Trophoblast cell (in vitro differentiated cells and primary cell): ENCODE data around the gene ZNF714.
A peak's percentile ranks its signal among the peaks of the same experiment; 100 is the strongest.

Experiments
- DNase-seq, 2 donors: peaks; one replicate each; pipeline ENCODE4 v3.0.0-alpha.2; 2016
- H2AFZ ChIP-seq: 2 replicates; pipeline ENCODE4 v1.6.1; 2013; ENCODE audit warnings: low read length, moderate library complexity, mild to moderate bottlenecking; ENCODE audit not compliant: insufficient read depth, poor library complexity
- H2AK5ac ChIP-seq: 2 replicates; pipeline ENCODE4 v1.6.1; 2013; ENCODE audit warnings: mild to moderate bottlenecking, low read length
- H2BK120ac ChIP-seq: 2 replicates; pipeline ENCODE4 v1.6.1; 2013; ENCODE audit warnings: low read length, mild to moderate bottlenecking, moderate library complexity; ENCODE audit not compliant: insufficient read depth, poor library complexity
- H2BK12ac ChIP-seq: 2 replicates; pipeline ENCODE4 v1.6.1; 2013; ENCODE audit warnings: mild to moderate bottlenecking, low read length, moderate library complexity
- H2BK5ac ChIP-seq: 2 replicates; pipeline ENCODE4 v1.6.1; 2013; ENCODE audit warnings: low read length, low read depth, moderate library complexity, mild to moderate bottlenecking; ENCODE audit not compliant: poor library complexity
- H3K14ac ChIP-seq: 2 replicates; pipeline ENCODE4 v1.6.1; 2013; ENCODE audit warnings: mild to moderate bottlenecking, low read length
- H3K18ac ChIP-seq: 2 replicates; pipeline ENCODE4 v1.6.1; 2013; ENCODE audit warnings: mild to moderate bottlenecking, low read length
- H3K23ac ChIP-seq: 2 replicates; pipeline ENCODE4 v1.6.1; 2013; ENCODE audit warnings: low read length
- H3K27ac ChIP-seq: 2 replicates; pipeline ENCODE4 v1.5.1; 2013; ENCODE audit warnings: low read depth, mild to moderate bottlenecking, inconsistent platforms, low read length, moderate library complexity
- H3K27me3 ChIP-seq: 2 replicates; pipeline ENCODE4 v1.6.1; 2013; ENCODE audit warnings: inconsistent platforms, mild to moderate bottlenecking, low read length, moderate library complexity; ENCODE audit not compliant: insufficient read depth
- H3K36me3 ChIP-seq, 2 experiments: 1 replicate in 1 of 2; 2 replicates in 1 of 2; pipeline ENCODE4 v1.6.1; 2013; ENCODE audit warnings: low read length in 2 of 2, mild to moderate bottlenecking in 2 of 2, moderate library complexity in 1 of 2; ENCODE audit not compliant: insufficient read depth in 2 of 2, control insufficient read depth in 1 of 2
- H3K4ac ChIP-seq: 2 replicates; pipeline ENCODE4 v1.6.1; 2013; ENCODE audit warnings: low read depth, mild to moderate bottlenecking, low read length, moderate library complexity
- H3K4me1 ChIP-seq, 2 experiments: 1 replicate in 1 of 2; 2 replicates in 1 of 2; pipeline ENCODE4 v1.6.1; 2013; ENCODE audit warnings: low read length in 2 of 2, mild to moderate bottlenecking in 2 of 2, moderate library complexity in 1 of 2; ENCODE audit not compliant: insufficient read depth in 2 of 2, control insufficient read depth in 1 of 2
- H3K4me2 ChIP-seq: 2 replicates; pipeline ENCODE4 v1.6.1; 2013; ENCODE audit warnings: inconsistent platforms, mild to moderate bottlenecking, low read length, moderate library complexity
- H3K4me3 ChIP-seq: 2 replicates; pipeline ENCODE4 v1.5.1; 2013; ENCODE audit warnings: mild to moderate bottlenecking, low read depth, low read length, inconsistent platforms
- H3K79me1 ChIP-seq: one replicate; pipeline ENCODE4 v1.6.1; 2013; ENCODE audit warnings: low read length
- H3K79me2 ChIP-seq: 2 replicates; pipeline ENCODE4 v1.6.1; 2013; ENCODE audit warnings: low read length, mild to moderate bottlenecking; ENCODE audit not compliant: control insufficient read depth, insufficient read depth, poor library complexity
- H3K9ac ChIP-seq: 2 replicates; pipeline ENCODE4 v1.6.1; 2013; ENCODE audit warnings: mild to moderate bottlenecking, low read length
- H3K9me3 ChIP-seq: 2 replicates; pipeline ENCODE4 v1.6.1; 2013; ENCODE audit warnings: low read depth, mild to moderate bottlenecking, control low read depth, inconsistent platforms, low read length; ENCODE audit not compliant: insufficient read depth
- H4K12ac ChIP-seq: 2 replicates; pipeline ENCODE4 v1.6.1; 2013; ENCODE audit warnings: low read depth, mild to moderate bottlenecking, low read length, moderate library complexity
- H4K8ac ChIP-seq: 2 replicates; pipeline ENCODE4 v1.6.1; 2013; ENCODE audit warnings: low read depth, mild to moderate bottlenecking, low read length, moderate library complexity
- H4K91ac ChIP-seq: one replicate; pipeline ENCODE4 v1.6.1; 2013; ENCODE audit warnings: low read depth, mild to moderate bottlenecking, low read length, moderate library complexity
- whole genome bisulfite sequencing: extraction: QIAGEN DNeasy Blood & Tissue Kit; methylation state at CpG from one replicate; pipeline ENCODE4 v1.1.7; 2013; ENCODE audit warnings: missing lambda C conversion rate; ENCODE audit not compliant: insufficient read length, insufficient coverage; ENCODE audit errors: extremely low coverage; 5-methylcytosine and 5-hydroxymethylcytosine counted together

Gene ZNF714

GRCh38 chr19:21109116-21109515 lies 27.1 kb downstream of the ZNF714 start:
- H3K27ac ChIP-seq: no peak overlapping the region
- no peak overlapping the region for H3K9ac ChIP-seq
- H3K23ac ChIP-seq: no peak overlapping the region
- no peak overlapping the region for H3K18ac ChIP-seq
- no peak overlapping the region for H4K12ac ChIP-seq
- no peak overlapping the region for H3K4ac ChIP-seq
- H3K4me1 ChIP-seq: no peaks in the 10 kb centered on the region
- no peak overlapping the region for H2BK5ac ChIP-seq
- no peak for DNase-seq
- no peak overlapping the region for H3K4me2 ChIP-seq
- no peak overlapping the region for H2BK12ac ChIP-seq
- H4K8ac ChIP-seq: no peak overlapping the region
- no peaks in the 10 kb centered on the region for H3K27me3 ChIP-seq
- no peaks in the 10 kb centered on the region for H3K79me2 ChIP-seq
- no peaks in the 10 kb centered on the region for H3K79me1 ChIP-seq
- no peak overlapping the region for H2BK120ac ChIP-seq
- H2AFZ ChIP-seq: no peak overlapping the region
- no peak overlapping the region for H3K14ac ChIP-seq
- no peak overlapping the region for H3K4me3 ChIP-seq
- H3K9me3 ChIP-seq: peaks cover 1% of the 10 kb centered on the region
- H3K36me3 ChIP-seq: peaks cover 22 to 24% of the 10 kb centered on the region in 2 experiments
- no peak overlapping the region for H4K91ac ChIP-seq
- H2AK5ac ChIP-seq: no peak overlapping the region

GRCh38 chr19:21110183-21110582 lies 28.2 kb downstream of the ZNF714 start:
- DNase-seq: no peak
- H4K91ac ChIP-seq: no peak overlapping the region
- H3K18ac ChIP-seq: no peak overlapping the region
- H2AFZ ChIP-seq: no peak overlapping the region
- H2BK120ac ChIP-seq: no peak overlapping the region
- H2BK12ac ChIP-seq: no peak overlapping the region
- H3K36me3 ChIP-seq: peaks cover 15 to 19% of the 10 kb centered on the region in 2 experiments
- H3K9me3 ChIP-seq: peaks cover 1% of the 10 kb centered on the region
- H2BK5ac ChIP-seq: no peak overlapping the region
- no peaks in the 10 kb centered on the region for H3K79me2 ChIP-seq
- no peaks in the 10 kb centered on the region for H3K79me1 ChIP-seq
- H4K12ac ChIP-seq: no peak overlapping the region
- no peaks in the 10 kb centered on the region for H3K27me3 ChIP-seq
- H2AK5ac ChIP-seq: no peak overlapping the region
- H3K4me2 ChIP-seq: no peak overlapping the region
- no peak overlapping the region for H3K27ac ChIP-seq
- no CpG with 5 or more reads among the region's 1 CpG for WGBS
- H3K23ac ChIP-seq: no peak overlapping the region
- H3K4ac ChIP-seq: no peak overlapping the region
- no peak overlapping the region for H4K8ac ChIP-seq
- no peaks in the 10 kb centered on the region for H3K4me1 ChIP-seq
- no peak overlapping the region for H3K9ac ChIP-seq
- no peak overlapping the region for H3K14ac ChIP-seq
- no peak overlapping the region for H3K4me3 ChIP-seq

- Histone ChIP-seq H2AK5ac (no peak overlapping the region), H3K4me2 (no peak overlapping the region), H3K79me1 (no peaks in the 10 kb centered on the region), H3K79me2 (no peaks in the 10 kb centered on the region), H2BK12ac (no peak overlapping the region), H3K27ac (no peak overlapping the region), H2AFZ (no peak overlapping the region), H4K12ac (no peak overlapping the region), H3K9me3 (peaks cover 1% of the 10 kb centered on the region), H3K23ac (no peak overlapping the region), H3K4ac (no peak overlapping the region), H3K4me3 (no peak overlapping the region), H2BK120ac (no peak overlapping the region), H3K18ac (no peak overlapping the region), H4K8ac (no peak overlapping the region), H3K9ac (no peak overlapping the region), H2BK5ac (no peak overlapping the region), H3K27me3 (no peaks in the 10 kb centered on the region), H3K4me1 (no peaks in the 10 kb centered on the region), H3K36me3 (peaks cover 10% of the 10 kb centered on the region in 2 experiments), H4K91ac (no peak overlapping the region), H3K14ac (no peak overlapping the region)
- no peak for DNase-seq
Measured at GRCh38 chr19:21115430-21115829, 33.4 kb downstream of the ZNF714 start.

- no peak overlapping the region for H4K8ac ChIP-seq
Measured at GRCh38 chr19:21117041-21117907, 35.3 kb downstream of the ZNF714 start.

More at GRCh38 chr19:21117041-21117907, 35.3 kb downstream of the ZNF714 start:
- no peak overlapping the region for H3K18ac ChIP-seq
- H3K4me1 ChIP-seq: no peaks in the 10 kb centered on the region
- H2AFZ ChIP-seq: no peak overlapping the region
- no peak overlapping the region for H3K4me3 ChIP-seq
- no peak overlapping the region for H3K4ac ChIP-seq
- no peak overlapping the region for H2AK5ac ChIP-seq
- peaks cover 1% of the 10 kb centered on the region for H3K9me3 ChIP-seq
- no peaks in the 10 kb centered on the region for H3K27me3 ChIP-seq
- H2BK5ac ChIP-seq: no peak overlapping the region
- H3K79me2 ChIP-seq: no peaks in the 10 kb centered on the region
- no peak overlapping the region for H3K14ac ChIP-seq
- H4K12ac ChIP-seq: no peak overlapping the region
- WGBS: no CpG with 5 or more reads among the region's 2 CpGs
- peaks cover 11 to 14% of the 10 kb centered on the region in 2 experiments for H3K36me3 ChIP-seq
- H2BK12ac ChIP-seq: no peak overlapping the region
- H4K91ac ChIP-seq: no peak overlapping the region
- peak overlapping the region; percentile 11 for H3K27ac ChIP-seq
- peak; percentile 19 to 86 for DNase-seq
- H3K79me1 ChIP-seq: no peaks in the 10 kb centered on the region
- no peak overlapping the region for H3K4me2 ChIP-seq
- H3K23ac ChIP-seq: no peak overlapping the region
- no peak overlapping the region for H3K9ac ChIP-seq
- H2BK120ac ChIP-seq: no peak overlapping the region
